Measurements from ENCODE around the gene PRDM2.

DNA sequence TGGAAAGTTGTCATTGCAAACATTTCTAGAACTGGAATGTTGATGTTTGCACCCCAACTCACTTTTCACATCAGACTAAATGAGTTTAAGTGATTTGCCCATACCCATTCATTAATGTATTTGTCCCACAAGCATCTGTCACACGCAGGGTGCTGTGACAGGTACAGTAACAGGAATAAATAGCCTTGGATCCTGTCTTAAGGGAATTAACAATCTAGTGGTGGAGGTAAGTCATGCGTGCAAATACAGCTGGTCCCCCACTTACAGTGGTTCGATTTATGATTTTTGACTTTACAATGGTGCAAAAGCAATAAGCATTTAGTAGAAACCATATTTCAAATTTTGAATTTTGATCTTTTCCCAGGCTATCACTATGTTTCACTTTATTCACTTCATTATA, 17.5 kb upstream of the PRDM2 start:
- TF ChIP-seq TCF7L2 (IDR thresholded peaks at IDR 0.05; ENCODE audit: borderline replicate concordance, low read depth, low read length) (no peak), CTCF (tag by site-specific recombination; IDR thresholded peaks at IDR 0.05) (no peak)

All from HEK293 (cell line).